HG02938 (cell line): ENCODE data around the gene AUTS2.

ENCODE experiments used
- ATAC-seq: cut with Tn5 transposase; IDR thresholded peaks from one replicate; pipeline ENCODE4 v1.9.1; 2021; ENCODE audit warnings: mild to moderate bottlenecking, moderate library complexity; ENCODE audit not compliant: unreplicated experiment

AUTS2 gene

DNA sequence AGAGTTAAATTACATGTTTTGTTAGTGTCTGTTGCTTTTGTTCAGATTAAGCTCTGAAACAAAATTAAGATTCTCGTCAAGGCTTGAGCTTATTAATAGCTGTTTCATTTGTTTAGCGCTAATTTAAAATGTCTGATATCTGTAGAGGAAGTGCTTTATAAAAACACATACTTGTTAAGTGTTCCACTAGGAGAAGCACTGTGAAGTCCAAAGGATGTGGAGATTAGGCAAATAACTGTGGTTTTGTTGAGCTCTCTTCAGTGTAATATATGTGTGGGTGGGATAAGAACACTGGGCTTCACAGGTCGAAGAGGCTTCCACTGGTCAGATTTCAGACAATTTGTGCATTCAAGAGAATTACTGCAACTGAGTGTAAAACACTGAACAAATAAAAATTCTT is 242.0 kb downstream of the AUTS2 start:
- no peak for ATAC-seq

DNA sequence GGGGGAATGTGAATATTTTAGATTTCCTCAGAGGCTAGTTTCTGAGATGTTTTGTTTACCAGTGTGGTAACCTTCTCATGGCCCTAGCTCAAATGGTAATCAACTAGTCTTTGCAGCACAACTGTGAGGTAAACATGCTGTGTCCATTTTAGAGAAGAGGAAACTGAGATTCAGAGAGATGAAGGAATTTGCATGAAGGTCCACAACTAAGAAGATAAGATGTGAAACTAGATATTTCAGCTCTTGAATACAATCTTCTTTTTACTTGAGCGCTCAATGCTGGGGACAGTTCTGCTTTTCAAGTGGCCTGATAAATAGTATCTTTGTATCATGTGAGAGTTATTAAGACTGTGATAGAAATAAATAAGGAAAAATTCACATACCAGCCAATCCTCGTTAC is 245.4 kb downstream of the AUTS2 start:
- peak; percentile 55 for ATAC-seq

DNA sequence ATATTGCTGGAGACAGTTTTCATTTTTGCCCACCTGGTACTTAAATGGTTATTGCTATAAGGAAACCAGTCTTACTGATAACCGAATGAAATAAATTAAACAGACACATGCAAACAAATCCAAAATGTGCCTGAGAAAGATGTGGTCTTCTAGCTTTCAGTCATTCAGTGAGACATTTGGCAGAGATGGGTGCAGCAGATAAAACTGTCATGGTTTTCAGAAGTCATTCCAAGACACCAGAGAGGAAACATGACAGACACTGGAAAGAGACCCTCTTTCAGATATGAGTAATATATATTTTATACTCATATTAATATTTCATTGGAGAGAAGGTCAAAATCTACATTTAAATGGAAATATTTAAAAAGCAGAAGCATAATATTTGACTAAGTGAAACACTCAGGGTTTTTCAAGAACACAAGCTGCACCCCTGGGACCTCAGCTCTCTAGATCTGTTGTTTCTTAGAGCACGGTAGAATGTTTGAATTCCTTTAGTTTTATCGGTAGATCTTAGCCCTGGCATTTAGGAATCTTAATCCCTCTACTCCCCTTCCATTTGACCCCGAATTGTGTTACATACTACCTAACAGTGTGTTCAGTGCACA is 246.1 kb downstream of the AUTS2 start:
- ATAC-seq, result peak; percentile 41

DNA sequence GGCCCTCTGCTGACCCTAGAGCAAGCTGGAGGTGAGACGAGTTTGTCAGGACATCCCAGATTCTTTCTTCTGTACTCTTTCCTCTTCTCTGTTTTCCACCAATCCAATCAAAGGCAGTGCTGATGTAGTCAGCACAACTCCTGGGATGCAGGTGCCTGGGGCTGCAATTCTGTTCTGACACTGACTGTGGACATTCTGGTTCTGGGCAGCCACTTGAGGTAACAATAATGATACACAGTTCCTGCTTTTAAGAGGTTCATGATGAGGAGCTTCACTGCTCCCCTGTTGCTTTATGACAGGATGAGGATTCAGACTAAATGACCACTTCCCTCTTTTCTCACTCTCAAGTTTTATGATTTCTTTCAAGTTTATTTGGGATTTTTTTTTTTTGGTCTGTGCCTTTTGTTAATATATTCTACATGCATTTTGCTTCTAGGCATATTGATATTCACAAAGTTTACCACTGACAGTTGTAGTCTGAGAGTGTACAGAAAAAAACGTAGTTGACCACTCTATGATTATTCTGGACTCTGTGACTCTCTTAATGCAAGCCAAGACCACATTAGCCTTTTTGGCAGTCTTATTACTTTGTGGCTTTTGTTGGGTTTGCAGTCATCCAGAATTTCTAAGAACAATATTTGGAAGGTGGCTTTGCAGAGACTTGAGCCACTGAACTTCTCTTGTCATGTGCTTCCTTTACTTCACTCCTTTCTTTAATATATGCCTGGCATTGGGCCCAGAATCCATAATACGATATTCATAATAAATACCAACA is 247.6 kb downstream of the AUTS2 start:
- no peak for ATAC-seq

DNA sequence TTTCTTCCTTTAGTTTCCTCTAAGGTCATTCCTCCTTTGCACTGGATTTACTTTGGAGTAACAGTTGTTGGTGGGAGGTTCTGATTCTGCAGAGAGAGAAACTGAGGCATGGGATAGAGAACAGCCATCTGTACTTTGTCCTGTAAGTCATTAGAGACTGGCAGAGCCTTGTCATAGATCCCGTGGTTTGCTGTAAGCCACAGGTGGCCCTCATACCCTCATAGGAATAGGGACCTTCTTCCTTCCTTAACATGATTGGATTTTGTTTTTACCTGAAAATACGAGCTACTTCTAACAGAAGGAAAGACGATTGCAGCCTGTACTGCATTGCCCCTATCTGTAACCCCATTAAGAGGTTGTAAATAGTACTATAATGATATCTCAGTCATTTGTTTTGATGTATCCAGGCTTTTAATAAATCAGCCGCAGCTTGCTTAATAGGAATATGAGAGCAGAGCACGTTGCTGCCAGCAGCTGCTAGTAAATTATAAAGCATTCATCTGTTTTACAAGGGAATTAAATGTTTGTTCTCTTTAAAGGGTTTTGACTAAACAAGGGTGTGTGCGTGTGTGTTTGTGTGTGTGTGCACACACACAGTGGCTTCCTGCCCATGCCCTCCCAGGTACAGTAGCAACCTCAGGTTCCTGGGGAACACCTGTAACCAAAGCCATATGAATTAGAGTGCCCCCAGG is 249.8 kb downstream of the AUTS2 start:
- no peak for ATAC-seq

DNA sequence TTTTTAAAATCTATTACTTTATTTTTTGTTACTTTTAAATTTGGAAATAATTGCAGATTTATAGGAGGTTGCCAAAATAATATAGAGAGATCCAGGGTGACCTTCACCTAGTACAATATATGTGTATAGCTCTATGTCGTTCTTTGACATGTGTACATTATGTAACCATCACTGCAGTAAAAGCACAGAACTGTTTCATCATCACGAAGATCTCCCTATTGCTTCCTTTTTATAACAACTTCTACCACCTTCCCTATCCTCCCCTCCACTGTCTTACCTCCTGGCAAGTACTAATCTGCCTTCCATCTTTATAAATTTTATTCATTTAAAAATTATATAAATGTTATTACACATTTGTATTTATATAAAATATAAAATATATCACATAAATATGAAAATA is 251.0 kb downstream of the AUTS2 start:
- ATAC-seq, result no peak

DNA sequence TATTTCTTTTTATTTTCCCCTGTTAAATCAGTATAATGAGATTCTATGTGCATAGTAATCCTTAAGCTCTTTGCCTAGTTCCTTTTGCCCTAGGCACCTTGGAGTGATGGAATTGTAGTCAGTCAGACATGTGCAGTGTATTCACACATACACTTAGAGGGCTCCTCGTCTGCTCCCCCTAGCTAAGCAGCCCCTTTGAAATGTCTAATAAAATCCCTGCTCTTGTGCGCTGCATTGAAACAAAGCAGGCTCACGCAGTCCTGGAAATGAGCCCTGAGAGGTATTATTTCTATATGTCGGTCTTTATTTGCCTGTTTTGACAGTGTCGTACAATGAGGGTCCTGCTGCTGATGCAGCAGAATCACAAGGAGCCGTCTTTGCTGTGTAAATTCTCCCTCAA is 258.7 kb downstream of the AUTS2 start:
- ATAC-seq, result no peak

DNA sequence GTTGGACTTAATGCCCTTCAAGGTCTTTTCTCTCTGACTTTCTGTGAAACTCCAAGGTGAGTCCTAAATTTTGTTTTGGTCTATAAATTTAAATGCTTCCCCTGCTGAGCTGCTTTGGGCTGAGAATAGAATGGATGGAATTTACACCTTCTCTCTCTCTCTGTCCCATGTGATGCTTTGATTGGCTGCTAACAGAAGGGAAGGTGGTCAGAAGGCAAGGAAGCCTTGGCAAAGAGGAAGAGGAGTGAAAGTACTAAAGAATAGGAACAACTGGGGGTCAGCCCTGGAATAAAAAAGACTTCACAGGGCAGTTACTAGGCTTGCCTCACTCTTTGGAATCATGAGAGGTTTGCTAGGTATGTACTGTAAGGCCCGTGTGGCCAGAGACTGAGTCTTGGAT is 260.2 kb downstream of the AUTS2 start:
- ATAC-seq, result no peak

DNA sequence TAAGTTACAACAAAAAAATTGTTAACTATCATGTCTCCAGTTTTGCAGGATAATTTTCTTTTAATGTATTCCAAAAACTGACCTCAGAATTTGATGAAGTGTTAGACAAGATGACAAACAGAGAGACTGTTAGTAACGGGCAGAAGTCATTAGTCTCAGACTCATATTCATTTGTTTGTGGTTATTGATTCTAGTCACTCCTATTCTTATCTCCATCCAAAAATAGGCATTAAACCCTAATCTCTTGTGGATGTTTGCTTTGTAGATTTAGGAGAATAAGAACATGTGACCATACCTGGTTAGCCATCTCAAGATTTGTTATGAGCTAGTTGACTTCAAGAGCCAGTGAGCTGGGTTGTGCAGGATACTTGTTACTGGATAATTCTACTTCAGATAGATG is 261.1 kb downstream of the AUTS2 start:
- no peak for ATAC-seq

DNA sequence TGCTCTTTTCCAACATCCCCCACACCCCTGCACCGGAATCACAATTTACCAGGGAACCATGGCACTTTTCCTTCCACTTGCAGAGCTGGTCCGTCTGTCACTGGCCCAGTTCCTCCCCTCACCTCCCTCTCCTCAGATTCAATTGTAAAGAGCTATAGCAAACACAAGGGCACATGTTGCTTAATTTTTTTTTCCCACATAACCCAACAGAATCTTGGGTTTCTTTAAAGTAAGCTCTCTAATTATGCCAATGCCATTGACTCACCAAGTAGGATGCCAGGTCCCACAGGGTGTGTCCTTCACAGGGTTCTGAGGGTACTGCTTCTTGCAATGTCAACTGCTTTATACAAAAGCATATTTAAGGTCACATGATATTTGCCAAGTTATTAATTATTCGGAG is 262.2 kb downstream of the AUTS2 start:
- ATAC-seq, result no peak

DNA sequence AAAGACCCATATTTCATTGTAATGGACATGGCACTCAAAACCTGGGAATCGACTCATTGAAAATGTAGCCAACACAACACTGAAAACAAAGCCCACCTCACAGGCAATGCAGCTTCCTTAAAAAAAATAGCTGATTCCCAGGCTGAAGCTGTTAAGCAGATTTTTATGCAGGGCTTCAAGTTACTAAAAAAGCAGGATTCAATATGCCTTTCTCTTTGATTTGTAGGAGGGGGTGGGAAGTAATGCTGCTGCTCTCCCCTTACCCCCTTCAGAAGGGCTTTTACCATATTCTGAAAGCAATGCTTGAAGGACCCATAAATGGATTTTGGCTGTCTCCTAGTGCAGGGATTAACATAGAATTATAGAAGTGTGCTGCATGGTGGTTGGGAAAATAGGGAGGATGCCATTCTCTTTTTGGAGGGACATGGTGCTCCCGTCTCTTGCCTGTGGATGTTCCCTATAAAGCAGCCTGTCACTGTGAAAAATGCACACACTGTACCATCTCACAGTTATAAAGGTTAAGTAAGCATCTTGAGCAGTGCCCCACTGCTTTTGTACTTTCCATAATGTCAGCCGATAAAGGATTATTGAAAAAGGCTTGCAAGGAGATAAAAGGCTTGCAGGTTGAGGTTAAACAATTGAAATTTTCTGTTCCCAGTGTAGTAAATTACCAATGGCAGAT is 262.8 kb downstream of the AUTS2 start:
- ATAC-seq, result no peak

DNA sequence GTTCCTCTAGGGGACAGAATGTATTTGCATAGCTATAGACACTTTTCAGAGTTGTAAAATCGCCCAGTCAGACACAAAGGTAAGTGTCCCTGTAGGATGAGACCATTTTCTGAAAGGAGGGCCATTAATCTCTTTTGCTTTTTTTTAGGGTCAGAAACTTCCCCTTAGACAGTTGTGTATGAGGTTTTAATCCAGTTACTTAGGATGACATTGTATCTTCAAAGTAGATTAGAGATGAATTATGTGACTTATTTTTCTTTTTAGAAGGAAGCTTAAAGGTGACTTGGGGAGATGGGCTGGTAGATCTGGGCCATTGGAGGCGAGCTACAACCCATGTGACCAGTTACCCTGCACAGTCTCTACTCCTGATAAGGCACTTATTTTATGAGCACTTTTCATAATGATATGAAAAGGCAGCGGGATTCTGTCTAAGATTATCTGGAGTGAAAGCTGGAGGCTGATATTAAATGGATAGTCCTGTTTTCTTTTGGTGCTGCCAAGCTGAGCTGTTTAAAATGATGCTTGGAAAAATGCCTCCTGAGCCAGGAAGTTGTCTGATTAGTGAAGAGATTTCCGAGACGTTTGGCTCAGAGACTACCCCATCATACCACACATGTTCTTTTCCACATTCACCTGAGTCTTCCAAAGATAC is 264.3 kb downstream of the AUTS2 start:
- ATAC-seq, result no peak

DNA sequence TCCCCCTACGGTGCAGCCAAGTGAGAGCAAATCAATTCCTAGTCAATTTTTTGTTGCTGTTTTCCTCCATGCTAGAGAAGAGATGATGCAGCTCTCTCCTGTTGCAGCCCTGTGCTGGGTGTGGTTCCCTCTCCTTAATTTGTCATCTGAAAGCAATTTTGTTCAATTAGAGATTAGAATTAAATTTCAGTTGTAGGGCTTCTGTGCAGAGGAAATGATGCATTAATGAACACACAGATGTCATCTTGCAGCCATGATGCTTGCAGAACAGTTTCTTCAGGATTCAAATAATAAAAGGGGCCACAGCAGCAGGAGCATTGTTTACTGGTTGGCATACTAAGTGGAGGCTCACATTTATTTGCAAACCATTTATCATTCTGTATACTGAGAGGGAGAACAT is 266.0 kb downstream of the AUTS2 start:
- no peak for ATAC-seq

DNA sequence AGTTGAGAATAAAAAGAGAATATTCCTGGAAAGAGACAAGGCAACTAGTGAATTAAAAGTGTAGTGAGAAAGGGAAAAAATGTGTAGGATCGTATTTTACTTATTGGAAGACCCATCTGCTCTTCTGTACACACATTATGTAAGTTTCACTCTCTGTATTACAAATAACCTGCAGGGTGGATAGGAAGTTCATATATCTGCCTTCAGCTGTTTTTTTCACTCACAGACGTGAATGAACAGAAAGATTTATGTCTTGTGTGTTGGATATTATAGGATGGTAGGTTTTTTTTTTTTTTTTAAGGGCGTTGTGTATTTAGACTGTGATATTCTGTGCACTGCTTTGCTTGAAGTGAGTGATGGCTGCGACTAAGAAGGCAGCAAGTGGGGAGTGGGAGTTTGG is 266.5 kb downstream of the AUTS2 start:
- no peak for ATAC-seq

DNA sequence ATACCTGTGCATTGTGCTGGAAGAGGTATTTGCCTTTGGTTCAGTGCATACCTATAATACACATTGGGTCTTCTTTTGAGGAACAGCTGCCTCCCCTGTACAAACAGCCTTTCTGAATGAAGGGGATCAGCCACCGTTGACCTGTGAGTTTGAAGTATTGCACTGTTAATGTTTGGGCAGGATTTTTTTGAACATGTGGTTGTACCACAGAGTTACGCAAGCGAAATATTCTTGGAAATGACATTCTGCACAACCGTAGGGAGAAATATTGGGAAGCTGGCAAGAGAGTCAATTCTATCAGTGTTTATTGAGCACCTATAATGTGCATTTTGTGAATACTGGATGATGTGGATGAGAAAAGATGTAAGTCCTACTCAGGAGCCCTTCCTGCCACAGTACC is 270.6 kb downstream of the AUTS2 start:
- ATAC-seq, result no peak

DNA sequence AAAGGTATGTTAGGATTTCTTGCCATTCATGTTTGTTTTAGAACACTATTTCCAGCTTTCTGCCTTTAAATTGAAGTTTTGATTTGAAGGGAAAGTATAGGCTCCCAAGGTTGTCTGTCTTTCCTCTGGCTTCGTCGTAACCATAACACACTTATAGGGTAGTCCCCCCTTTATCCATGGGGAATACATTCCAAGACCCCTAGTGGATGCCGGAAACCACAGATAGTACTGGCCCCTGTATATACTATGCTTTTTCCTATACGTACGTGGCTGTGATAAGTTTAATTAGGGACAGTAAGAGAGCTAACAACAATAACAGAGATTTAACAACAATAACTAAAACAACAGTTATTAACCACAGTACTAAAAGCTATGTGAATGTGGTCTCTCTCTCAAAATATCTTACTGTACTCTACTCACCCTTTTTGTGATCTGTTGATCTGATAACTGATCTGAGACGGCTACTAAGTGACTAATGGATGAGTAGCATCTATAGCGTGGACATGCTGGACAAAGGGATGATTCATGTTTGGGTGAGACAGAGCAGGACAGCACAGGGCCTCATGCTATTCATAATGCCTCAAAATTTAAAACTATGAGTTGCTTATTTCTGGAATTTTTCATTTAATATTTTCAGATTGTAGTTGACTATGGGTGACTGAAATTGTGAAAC is 273.1 kb downstream of the AUTS2 start:
- no peak for ATAC-seq

DNA sequence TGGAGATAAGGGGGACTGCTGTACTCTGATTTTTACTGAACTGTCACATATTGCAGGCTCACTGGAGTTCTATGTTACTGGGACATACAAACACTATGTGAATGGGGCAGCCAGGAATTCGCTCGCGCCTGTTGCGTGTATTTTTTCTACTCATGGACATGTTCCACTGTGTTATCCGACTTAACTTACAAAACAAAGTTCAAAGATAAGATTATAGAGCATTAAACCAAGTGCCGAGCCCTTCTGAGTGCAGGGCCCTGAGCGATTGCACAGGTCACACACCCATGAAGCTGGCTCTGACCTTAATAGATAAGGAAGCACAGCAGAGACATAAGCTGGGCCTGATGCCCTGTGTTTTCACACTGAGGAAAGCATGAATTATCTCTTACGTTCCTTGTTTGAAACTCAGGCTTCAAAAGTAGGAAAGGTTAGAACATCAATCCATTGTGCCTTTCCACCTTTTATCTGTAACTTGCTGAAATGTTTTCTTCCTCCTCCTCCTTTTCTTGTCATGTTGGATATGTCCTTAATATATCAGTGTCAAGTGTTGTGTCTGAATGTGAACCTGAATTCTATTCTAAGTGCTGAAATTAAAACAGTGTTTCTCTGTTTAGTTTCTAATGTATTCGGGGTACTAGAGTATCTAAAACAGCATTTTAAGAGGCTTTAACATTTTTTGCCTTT is 273.8 kb downstream of the AUTS2 start:
- ATAC-seq, result no peak

DNA sequence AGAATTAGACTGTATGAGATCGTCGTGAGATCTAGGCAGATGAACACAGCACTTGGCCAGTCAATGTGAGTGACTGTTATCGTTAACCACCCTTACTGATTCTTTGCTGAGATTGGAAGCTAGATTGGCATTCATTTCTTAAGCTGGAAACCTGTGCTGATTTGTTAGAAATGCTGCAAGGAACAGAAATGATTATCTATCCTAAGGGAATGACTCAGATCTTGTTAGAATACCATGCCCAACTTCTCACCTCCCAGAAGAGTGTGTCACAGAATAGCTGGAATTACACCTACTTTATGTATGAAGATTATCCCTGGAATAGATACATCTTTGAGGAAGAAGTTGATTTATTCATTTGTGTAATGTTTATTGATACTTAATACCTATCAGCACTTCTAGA is 275.2 kb downstream of the AUTS2 start:
- no peak for ATAC-seq

DNA sequence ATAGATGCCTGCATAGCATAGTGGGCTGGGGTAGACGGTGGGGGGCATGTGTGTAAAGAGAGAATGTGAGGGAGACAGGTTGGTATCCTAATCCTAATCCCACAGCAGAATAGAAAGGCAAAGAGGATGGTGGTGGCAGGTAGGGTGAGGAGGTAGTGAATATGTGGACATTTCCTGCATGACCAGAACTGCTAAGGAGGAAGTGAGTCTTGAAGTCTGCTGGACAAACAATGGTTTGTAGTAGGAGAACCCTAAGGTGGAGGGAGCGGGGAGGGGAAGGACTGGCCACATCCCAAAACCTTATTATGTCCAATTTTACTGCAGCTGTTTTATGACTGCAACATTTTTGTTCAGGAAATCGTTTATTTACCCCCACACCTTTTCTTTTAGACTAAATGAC is 279.7 kb downstream of the AUTS2 start:
- ATAC-seq, result no peak

DNA sequence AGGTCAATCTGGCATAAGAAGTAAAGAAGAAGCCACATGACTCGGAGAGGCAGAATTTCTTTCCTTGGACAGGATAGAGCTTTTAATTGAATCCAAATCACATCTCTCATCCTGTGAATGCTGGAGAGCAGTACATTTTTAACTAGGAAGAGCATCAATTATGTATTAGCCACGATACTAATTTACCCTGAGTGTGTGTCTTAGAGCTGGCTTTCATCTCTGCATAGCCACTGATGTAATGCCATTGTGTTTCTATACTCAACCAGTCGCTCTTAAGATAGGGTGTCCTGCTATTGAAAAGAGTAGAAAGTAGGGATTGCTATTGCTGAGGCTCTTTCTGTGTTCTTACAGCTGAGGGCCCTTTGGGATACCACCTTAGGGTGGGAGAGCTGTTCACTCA is 280.3 kb downstream of the AUTS2 start:
- ATAC-seq, result no peak
